Kidney (tissue), 14 donors: ENCODE results near the gene B4GALNT1. TPM values are rescaled to one million over a fixed set of nuclear protein-coding genes. Genes with fewer than 3 reads are reported as not detected.

Experiments used
- DNase-seq, 5 donors: peaks; one replicate each; pipeline ENCODE4 v3.0.0-alpha.2; 2013 to 2020
- FAIRE-seq: peaks from 2 replicates; lab custom pipeline; 2012; peaks lifted over from hg19 to GRCh38; lab: Jason Lieb, UNC
- H3K27ac ChIP-seq, 2 donors: one replicate each; pipeline ENCODE4 v1.7.0; 2013; ENCODE audit warnings: low read depth in 2 of 2, low read length in 2 of 2, inconsistent platforms in 1 of 2
- H3K27me3 ChIP-seq: one replicate; pipeline ENCODE4 v1.7.1; 2013; ENCODE audit warnings: low read length, inconsistent platforms; ENCODE audit not compliant: control insufficient read depth, insufficient read depth
- H3K36me3 ChIP-seq, 3 donors: one replicate each; pipeline versions ENCODE4 v1.7.0 to v1.7.1; 2013; ENCODE audit warnings: low read length in 3 of 3, control low read depth in 1 of 3, inconsistent platforms in 1 of 3; ENCODE audit not compliant: insufficient read depth in 3 of 3, control insufficient read depth in 2 of 3
- H3K4me1 ChIP-seq, 3 donors: one replicate each; pipeline versions ENCODE4 v1.7.0 to v1.7.1; 2013; ENCODE audit warnings: low read length in 3 of 3, inconsistent platforms in 1 of 3, low read depth in 1 of 3; ENCODE audit not compliant: control insufficient read depth in 2 of 3, insufficient read depth in 2 of 3
- H3K4me3 ChIP-seq, 3 donors: one replicate each; pipeline versions ENCODE4 v1.7.0 to v1.8.1; 2013; ENCODE audit warnings: low read length in 3 of 3, control low read depth in 1 of 3, inconsistent platforms in 1 of 3
- H3K9ac ChIP-seq, 3 donors: one replicate each; pipeline versions ENCODE4 v1.7.0 to v1.7.1; 2013; ENCODE audit warnings: low read length in 3 of 3, control low read depth in 1 of 3, inconsistent platforms in 1 of 3
- H3K9me3 ChIP-seq, 3 donors: one replicate each; pipeline versions ENCODE4 v1.7.0 to v1.7.1; 2013; ENCODE audit warnings: low read length in 3 of 3, control low read depth in 1 of 3, inconsistent platforms in 1 of 3; ENCODE audit not compliant: control insufficient read depth in 2 of 3, insufficient read depth in 1 of 3
- intact Hi-C: fragments of 100-400 bp; cut with DNase I; formaldehyde crosslinking; loops from one replicate; pipeline ENCODE4 v1.11.1; 2022
- polyA plus RNA-seq: library from polyadenylated mRNA; stranded (reverse); fragments of 350-450 nt; fragmentation: Illumina TruSeq; extraction: RNeasy Lipid Tissue Mini Kit (QIAGEN cat#74804); gene quantifications from one replicate; pipeline ENCODE4 v1.2.3, GENCODE V29; 2014; ENCODE audit warnings: low read depth, low replicate concordance; ENCODE audit not compliant: insufficient read depth
- total RNA-seq: library from RNA; stranded (reverse); fragmentation: NEBNext Ultra II Directional; extraction: Animal tissue kit (Norgen Biotek cat#: 25700); gene quantifications from one replicate; pipeline ENCODE4 v1.2.1, GENCODE V29; 2021
- TF ChIP-seq, protein P1 (sequence below): IDR thresholded peaks from 3 replicates; pipeline ENCODE4 v1.5.1; 2012; ENCODE audit warnings: mild to moderate bottlenecking, moderate library complexity, borderline replicate concordance; ENCODE audit not compliant: insufficient read depth; ENCODE audit errors: extremely low read depth
- donor health status: control.
- donor health status: control.
- donor health status: control.
- donor health status: control.
- donor health status: control.
- donor health status: DM: yes; HTN: yes; CAD: no.
- donor health status: Normal renal cell carcinoma (clear cell type).

Gene B4GALNT1
- total and polyA plus RNA-seq, 2 donors from 2014 or later, result 1.6 to 2.0 TPM

GRCh38 chr12:57611108-57611826 lies 21.7 kb downstream of the B4GALNT1 start, which contains the start of gene ARHGEF25:
ARHGEF25 (plus strand) TSS chr12:57611435; CDS start chr12:57611895, 460 bp downstream.
- peak within 1 kb of the TSS; percentile 63 to 84 for H3K27ac ChIP-seq
- no peaks in the 10 kb centered on the region for H3K27me3 ChIP-seq
- DNase-seq, result peak; percentile 76 to 94 (median 88)
- TF ChIP-seq, protein P1, sequence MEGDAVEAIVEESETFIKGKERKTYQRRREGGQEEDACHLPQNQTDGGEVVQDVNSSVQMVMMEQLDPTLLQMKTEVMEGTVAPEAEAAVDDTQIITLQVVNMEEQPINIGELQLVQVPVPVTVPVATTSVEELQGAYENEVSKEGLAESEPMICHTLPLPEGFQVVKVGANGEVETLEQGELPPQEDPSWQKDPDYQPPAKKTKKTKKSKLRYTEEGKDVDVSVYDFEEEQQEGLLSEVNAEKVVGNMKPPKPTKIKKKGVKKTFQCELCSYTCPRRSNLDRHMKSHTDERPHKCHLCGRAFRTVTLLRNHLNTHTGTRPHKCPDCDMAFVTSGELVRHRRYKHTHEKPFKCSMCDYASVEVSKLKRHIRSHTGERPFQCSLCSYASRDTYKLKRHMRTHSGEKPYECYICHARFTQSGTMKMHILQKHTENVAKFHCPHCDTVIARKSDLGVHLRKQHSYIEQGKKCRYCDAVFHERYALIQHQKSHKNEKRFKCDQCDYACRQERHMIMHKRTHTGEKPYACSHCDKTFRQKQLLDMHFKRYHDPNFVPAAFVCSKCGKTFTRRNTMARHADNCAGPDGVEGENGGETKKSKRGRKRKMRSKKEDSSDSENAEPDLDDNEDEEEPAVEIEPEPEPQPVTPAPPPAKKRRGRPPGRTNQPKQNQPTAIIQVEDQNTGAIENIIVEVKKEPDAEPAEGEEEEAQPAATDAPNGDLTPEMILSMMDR, result no peak
- intact Hi-C loops, result no loop called here
- no peak for FAIRE-seq
- peaks cover 0 to 2% (median 0%) of the 10 kb centered on the region in 3 donors for H3K4me1 ChIP-seq
- H3K4me3 ChIP-seq, result peak within 1 kb of the TSS; percentile 34 to 54 (median 53)
- peak within 1 kb of the TSS in 2 of 3 donors; percentile 17 to 58 for H3K9ac ChIP-seq
- no peaks in the 10 kb centered on the region for H3K36me3 ChIP-seq
- no peaks in the 10 kb centered on the region for H3K9me3 ChIP-seq

DNA sequence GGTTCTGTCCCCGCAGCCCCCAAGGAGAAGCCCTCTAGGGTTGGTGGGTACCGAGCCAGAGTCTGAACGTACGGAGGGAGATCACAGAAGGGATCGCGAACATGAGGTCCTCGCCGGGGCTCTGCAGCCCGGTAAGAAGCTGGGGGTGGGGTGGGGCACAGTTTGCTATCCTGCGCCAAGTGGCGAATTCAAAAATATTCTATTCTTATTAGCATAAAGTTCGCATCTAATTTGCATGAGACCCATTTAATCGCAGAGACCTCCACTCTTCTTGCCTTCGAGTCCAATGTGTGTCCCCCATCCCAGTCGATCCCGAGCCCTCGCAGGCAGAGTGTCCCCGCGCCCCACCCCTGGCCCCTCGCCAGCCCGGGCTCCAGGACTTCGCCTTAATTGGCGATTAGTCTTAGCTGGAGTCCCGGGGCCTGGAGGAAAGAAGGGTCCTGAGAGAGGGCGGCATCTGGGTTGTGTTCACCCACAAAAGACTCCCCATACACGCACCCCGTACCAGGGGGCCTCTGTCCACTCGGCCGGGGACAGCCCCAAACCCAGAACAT lies 22.4 kb downstream of the B4GALNT1 start:
- H3K9ac ChIP-seq, result peak overlapping the region in 2 of 3 donors; percentile 17 to 58
- TF ChIP-seq, protein P1, result no peak
- H3K4me3 ChIP-seq, result peak overlapping the region; percentile 34 to 54 (median 53)
- FAIRE-seq (no peak), DNase-seq (peak in 4 of 5 donors; percentile 36 to 89 (median 66))
- H3K4me1 ChIP-seq, result peaks cover 0 to 2% (median 0%) of the 10 kb centered on the region in 3 donors
- H3K27me3 ChIP-seq, result no peaks in the 10 kb centered on the region
- no peaks in the 10 kb centered on the region for H3K36me3 ChIP-seq
- H3K27ac ChIP-seq, result peak overlapping the region; percentile 63 to 84
- no peaks in the 10 kb centered on the region for H3K9me3 ChIP-seq
- intact Hi-C loops, result no loop called here

- H3K4me3 ChIP-seq, result peak overlapping the region in 2 of 3 donors; percentile 53 to 54
- TF ChIP-seq, protein P1, result no peak
- H3K4me1 ChIP-seq, result peaks cover 0 to 6% (median 0%) of the 10 kb centered on the region in 3 donors
- DNase-seq, result peak in 4 of 5 donors; percentile 46 to 85 (median 80)
- peak overlapping the region in 2 of 3 donors; percentile 17 to 58 for H3K9ac ChIP-seq
- intact Hi-C loops, result no loop called here
- no peaks in the 10 kb centered on the region for H3K36me3 ChIP-seq
- no peaks in the 10 kb centered on the region for H3K27me3 ChIP-seq
- peak overlapping the region; percentile 40 to 51 for H3K27ac ChIP-seq
- H3K9me3 ChIP-seq, result no peaks in the 10 kb centered on the region
- FAIRE-seq, result no peak
Measured at GRCh38 chr12:57609781-57610553, 23.0 kb downstream of the B4GALNT1 start.
